Ovary (tissue), 3 donors: ENCODE measurements around the gene ZNF418.

Experiments used
- EP300 ChIP-seq: sonication (generic); formaldehyde crosslinking; IDR thresholded peaks from one replicate; pipeline ENCODE4 v1.6.1; 2017; ENCODE audit warnings: antibody characterized with exemption
- TF ChIP-seq, protein P1 (sequence below), 3 donors: fragments of 450-650 bp in 2 of 3; fragments of 200-600 bp in 1 of 3; IDR thresholded peaks; one replicate each; pipeline versions ENCODE4 v1.5.1 to v1.8.0; 2016 to 2022; ENCODE audit warnings: antibody characterized with exemption in 3 of 3, mild to moderate bottlenecking in 1 of 3
- donor health status: DM: no; HTN: no; CAD: no.

DNA sequence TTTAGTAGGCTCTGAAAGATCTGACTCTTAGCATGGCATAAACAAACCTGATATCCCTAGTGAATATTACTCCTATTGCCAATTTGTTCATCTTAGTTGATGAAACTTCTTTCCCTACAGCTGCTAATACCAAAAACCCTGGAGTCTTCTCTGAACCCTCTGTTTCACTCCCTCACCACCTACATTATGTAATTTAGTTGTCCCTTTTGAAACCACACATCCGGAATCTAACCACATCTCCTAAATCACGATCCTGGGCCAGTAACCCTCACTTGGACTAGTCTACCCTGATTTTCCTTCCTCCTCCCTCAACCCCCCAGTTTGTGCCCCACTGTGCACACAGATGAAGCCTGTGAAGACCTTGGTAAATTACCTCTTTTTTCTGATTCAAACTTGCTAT lies 11.1 kb upstream of the ZNF418 start:
- TF ChIP-seq, protein P1, sequence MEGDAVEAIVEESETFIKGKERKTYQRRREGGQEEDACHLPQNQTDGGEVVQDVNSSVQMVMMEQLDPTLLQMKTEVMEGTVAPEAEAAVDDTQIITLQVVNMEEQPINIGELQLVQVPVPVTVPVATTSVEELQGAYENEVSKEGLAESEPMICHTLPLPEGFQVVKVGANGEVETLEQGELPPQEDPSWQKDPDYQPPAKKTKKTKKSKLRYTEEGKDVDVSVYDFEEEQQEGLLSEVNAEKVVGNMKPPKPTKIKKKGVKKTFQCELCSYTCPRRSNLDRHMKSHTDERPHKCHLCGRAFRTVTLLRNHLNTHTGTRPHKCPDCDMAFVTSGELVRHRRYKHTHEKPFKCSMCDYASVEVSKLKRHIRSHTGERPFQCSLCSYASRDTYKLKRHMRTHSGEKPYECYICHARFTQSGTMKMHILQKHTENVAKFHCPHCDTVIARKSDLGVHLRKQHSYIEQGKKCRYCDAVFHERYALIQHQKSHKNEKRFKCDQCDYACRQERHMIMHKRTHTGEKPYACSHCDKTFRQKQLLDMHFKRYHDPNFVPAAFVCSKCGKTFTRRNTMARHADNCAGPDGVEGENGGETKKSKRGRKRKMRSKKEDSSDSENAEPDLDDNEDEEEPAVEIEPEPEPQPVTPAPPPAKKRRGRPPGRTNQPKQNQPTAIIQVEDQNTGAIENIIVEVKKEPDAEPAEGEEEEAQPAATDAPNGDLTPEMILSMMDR (IDR thresholded peaks at IDR 0.05), result no peak
- no peak for TF ChIP-seq EP300
